Adrenal gland (tissue), 12 donors: ENCODE data around the gene KIF26A. TPM values are rescaled to one million over a fixed set of nuclear protein-coding genes. Genes with fewer than 3 reads are reported as not detected.

ENCODE experiments used
- DNase-seq, 7 donors: peaks; one replicate each; pipeline ENCODE4 v3.0.0-alpha.2; 2019 to 2020
- H3K27ac ChIP-seq, 5 donors: fragments of 200-600 bp; sonication (generic) in 4 of 5; 1 replicate in 3 of 5; 2 replicates in 2 of 5; pipeline versions ENCODE4 v1.5.1 to v1.8.0; 2016 to 2020; ENCODE audit warnings: mild to moderate bottlenecking in 1 of 5
- H3K27me3 ChIP-seq: fragments of 200-600 bp; 2 replicates; pipeline ENCODE4 v1.8.0; 2021
- H3K36me3 ChIP-seq, 2 donors: fragments of 200-600 bp; replicated peaks in 1 of 2; 1 replicate in 1 of 2; 2 replicates in 1 of 2; pipeline versions ENCODE4 v1.5.1 to v1.8.0; 2018 to 2022
- H3K4me1 ChIP-seq, 2 donors: fragments of 200-600 bp; replicated peaks in 1 of 2; 1 replicate in 1 of 2; 2 replicates in 1 of 2; pipeline versions ENCODE4 v1.5.1 to v1.8.0; 2018 to 2021
- H3K4me3 ChIP-seq, 4 donors: fragments of 200-600 bp; sonication (generic) in 3 of 4; one replicate each; pipeline ENCODE4 v1.5.1; 2016 to 2018
- H3K9me3 ChIP-seq, 3 donors: fragments of 200-600 bp; sonication (generic) in 1 of 3; replicated peaks in 1 of 3; 1 replicate in 2 of 3; 2 replicates in 1 of 3; pipeline versions ENCODE4 v1.5.1 to v1.8.0; 2016 to 2021
- CTCF ChIP-seq, 6 experiments: fragments of 450-650 bp in 4 of 6; fragments of 200-600 bp in 2 of 6; sonication (generic) in 1 of 6; IDR thresholded peaks; 1 replicate in 5 of 6; 2 replicates in 1 of 6; pipeline versions ENCODE4 v1.5.1 to v1.8.0; 2016 to 2021; ENCODE audit warnings: antibody characterized with exemption in 6 of 6, mild to moderate bottlenecking in 2 of 6, moderate library complexity in 1 of 6
- POLR2A ChIP-seq, 2 donors: fragments of 450-650 bp; IDR thresholded peaks; one replicate each; pipeline ENCODE4 v1.6.1; 2017; ENCODE audit warnings: antibody characterized with exemption in 2 of 2, mild to moderate bottlenecking in 2 of 2, moderate library complexity in 1 of 2
- WGBS, 4 donors: extraction: QIAGEN DNeasy Blood & Tissue Kit in 2 of 4; methylation state at CpG; one replicate each; pipeline versions ENCODE4 v1.1.5 to v1.1.7; 2013 to 2017; 5-methylcytosine and 5-hydroxymethylcytosine counted together
- intact Hi-C, 2 donors: fragments of 100-400 bp; cut with DNase I; formaldehyde crosslinking; loops; one replicate each; pipeline versions ENCODE4 v1.14.1 to v1.15.0; 2022 to 2023
- polyA plus RNA-seq, 3 donors: library from polyadenylated mRNA; stranded (reverse); fragments of 200-250 nt in 2 of 3; fragments of 350-450 nt in 1 of 3; fragmentation: Illumina TruSeq in 1 of 3; extraction: RNeasy Lipid Tissue Mini Kit (QIAGEN cat#74804) in 1 of 3; gene quantifications; one replicate each; pipeline ENCODE4 v1.2.3, GENCODE V29; 2013 to 2014
- total RNA-seq, 9 donors: library from RNA; depleted of rRNA in 4 of 9; stranded (reverse); fragments of >200 nt in 4 of 9; fragments of 120-200 nt in 1 of 9; fragmentation: NEBNext Ultra II Directional in 1 of 9; extraction: Animal tissue kit (Norgen Biotek cat#: 25700) in 1 of 9; gene quantifications; one replicate each; pipeline versions ENCODE4 v1.1.0 to v1.2.4, GENCODE V29; 2013 to 2023
- donor health status: healthy with polysubstance abuse.
- donor health status: Bipolar disorder and iron deficiency.
- donor health status: DM: yes; HTN: yes; CAD: no.
- donor health status: DM: no; HTN: no; CAD: no.
- donor health status: DM: no; HTN: no; CAD: no.
- donor health status: DM: yes; HTN: yes; CAD: no.

KIF26A gene
- total and polyA plus RNA-seq, 12 donors = 0.49 to 23.9 (median 6.5) TPM

- H3K4me1 ChIP-seq = no peaks in the 10 kb centered on the region
- H3K9me3 ChIP-seq = no peaks in the 10 kb centered on the region
- WGBS, 4 donors = 74 to 81% (median 76%) methylated on average over 7 to 21 of the region's 21 CpGs
- H3K27ac ChIP-seq = no peak overlapping the region
- no peaks in the 10 kb centered on the region for H3K27me3 ChIP-seq
- DNase-seq = no peak
- intact Hi-C loops = no loop called here
- no peak overlapping the region for H3K4me3 ChIP-seq
- no peaks in the 10 kb centered on the region for H3K36me3 ChIP-seq
- TF ChIP-seq POLR2A (IDR thresholded peaks at IDR 0.05) (no peak), CTCF (IDR thresholded peaks at IDR 0.05) (no peak)
Measured at GRCh38 chr14:104209985-104210816, 71.8 kb downstream of the KIF26A start.

- no peak for DNase-seq
- Histone ChIP-seq H3K9me3 (no peaks in the 10 kb centered on the region), H3K4me3 (no peak overlapping the region), H3K4me1 (no peaks in the 10 kb centered on the region), H3K27me3 (no peaks in the 10 kb centered on the region), H3K27ac (no peak overlapping the region), H3K36me3 (no peaks in the 10 kb centered on the region)
- no peak for TF ChIP-seq CTCF (IDR thresholded peaks at IDR 0.05)
- TF ChIP-seq POLR2A (IDR thresholded peaks at IDR 0.05) = no peak
- 76 to 88% (median 81%) methylated on average over 6 to 11 of the region's 11 CpGs for WGBS, 4 donors
- intact Hi-C loops = no loop called here
Measured at GRCh38 chr14:104210817-104211195, 72.4 kb downstream of the KIF26A start.

GRCh38 chr14:104211215-104211614 lies 72.8 kb downstream of the KIF26A start:
- Histone ChIP-seq H3K27me3 (no peaks in the 10 kb centered on the region), H3K27ac (no peak overlapping the region)

GRCh38 chr14:104211741-104212140 lies 73.4 kb downstream of the KIF26A start:
- Histone ChIP-seq H3K27ac (no peak overlapping the region), H3K27me3 (no peaks in the 10 kb centered on the region), H3K9me3 (no peaks in the 10 kb centered on the region), H3K36me3 (no peaks in the 10 kb centered on the region), H3K4me3 (no peak overlapping the region), H3K4me1 (no peaks in the 10 kb centered on the region)
- WGBS, 4 donors = 84 to 95% (median 93%) methylated on average over 9 of the region's 9 CpGs
- TF ChIP-seq CTCF (IDR thresholded peaks at IDR 0.05) = no peak
- TF ChIP-seq POLR2A (IDR thresholded peaks at IDR 0.05) = no peak
- DNase-seq = no peak
- intact Hi-C loops = no loop called here

More at GRCh38 chr14:104211215-104211614, 72.8 kb downstream of the KIF26A start:
- Histone ChIP-seq H3K36me3 (no peaks in the 10 kb centered on the region), H3K4me3 (no peak overlapping the region), H3K9me3 (no peaks in the 10 kb centered on the region), H3K4me1 (no peaks in the 10 kb centered on the region)
- intact Hi-C loops = no loop called here
- TF ChIP-seq CTCF (IDR thresholded peaks at IDR 0.05) (no peak), POLR2A (IDR thresholded peaks at IDR 0.05) (no peak)
- DNase-seq = no peak
- WGBS, 4 donors = 68 to 82% (median 76%) methylated on average over 9 to 13 of the region's 13 CpGs
